HEK293T (cell line): Measurements from ENCODE around the gene TMEM221.

Experiments
- ARNT ChIP-seq: fragments of 450-650 bp; IDR thresholded peaks from 2 replicates; pipeline ENCODE4 v1.6.1; 2017; ENCODE audit warnings: mild to moderate bottlenecking
- ELF4 ChIP-seq: fragments of 450-650 bp; IDR thresholded peaks from 2 replicates; pipeline ENCODE4 v1.6.1; 2017; ENCODE audit warnings: antibody characterized with exemption
- FOXM1 ChIP-seq: fragments of 450-650 bp; IDR thresholded peaks from 2 replicates; pipeline ENCODE4 v1.6.1; 2017; ENCODE audit warnings: mild to moderate bottlenecking, borderline replicate concordance
- HDGF ChIP-seq: fragments of 450-650 bp; IDR thresholded peaks from 2 replicates; pipeline ENCODE4 v1.6.1; 2017; ENCODE audit warnings: antibody characterized with exemption, borderline replicate concordance
- L3MBTL2 ChIP-seq: fragments of 450-650 bp; conservative IDR thresholded peaks from 2 replicates; pipeline ENCODE4 v1.6.1; 2016; ENCODE audit warnings: mild to moderate bottlenecking
- LEF1 ChIP-seq: fragments of 450-650 bp; IDR thresholded peaks from 2 replicates; pipeline ENCODE4 v1.6.1; 2017; ENCODE audit warnings: mild to moderate bottlenecking, borderline replicate concordance
- SP1 ChIP-seq: fragments of 450-650 bp; IDR thresholded peaks from 2 replicates; pipeline ENCODE4 v1.6.1; 2017
- SUZ12 ChIP-seq: fragments of 450-650 bp; IDR thresholded peaks from 2 replicates; pipeline ENCODE4 v1.6.1; 2016; ENCODE audit warnings: mild to moderate bottlenecking
- TARDBP ChIP-seq: fragments of 450-650 bp; IDR thresholded peaks from 2 replicates; pipeline ENCODE4 v1.6.1; 2016
- TF ChIP-seq, protein P1 (sequence below): fragments of 450-650 bp; IDR thresholded peaks from 2 replicates; pipeline ENCODE4 v1.6.1; 2016

DNA sequence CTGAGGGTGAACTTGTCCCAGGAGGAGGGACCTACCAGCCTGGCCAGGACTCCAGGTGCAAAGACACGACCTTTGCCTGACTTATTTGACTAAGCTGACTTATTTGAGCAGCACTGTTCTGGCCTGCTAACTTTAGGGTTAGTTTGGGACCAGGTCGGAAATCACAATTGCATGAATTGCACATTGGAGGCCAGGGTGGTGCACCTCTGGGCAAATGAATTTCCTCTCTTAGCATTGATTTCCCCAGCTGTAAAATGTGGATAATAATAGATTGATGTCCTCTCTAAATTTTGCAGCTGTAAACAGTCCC is 41.6 kb downstream of the TMEM221 start:
- TF ChIP-seq LEF1 (no peak), SP1 (no peak), TARDBP (no peak), FOXM1 (no peak), L3MBTL2 (no peak), SUZ12 (no peak), ARNT (no peak), HDGF (no peak), ELF4 (no peak)
- TF ChIP-seq, protein P1, sequence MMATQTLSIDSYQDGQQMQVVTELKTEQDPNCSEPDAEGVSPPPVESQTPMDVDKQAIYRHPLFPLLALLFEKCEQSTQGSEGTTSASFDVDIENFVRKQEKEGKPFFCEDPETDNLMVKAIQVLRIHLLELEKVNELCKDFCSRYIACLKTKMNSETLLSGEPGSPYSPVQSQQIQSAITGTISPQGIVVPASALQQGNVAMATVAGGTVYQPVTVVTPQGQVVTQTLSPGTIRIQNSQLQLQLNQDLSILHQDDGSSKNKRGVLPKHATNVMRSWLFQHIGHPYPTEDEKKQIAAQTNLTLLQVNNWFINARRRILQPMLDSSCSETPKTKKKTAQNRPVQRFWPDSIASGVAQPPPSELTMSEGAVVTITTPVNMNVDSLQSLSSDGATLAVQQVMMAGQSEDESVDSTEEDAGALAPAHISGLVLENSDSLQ: no peak
